ENCODE measurements around the gene ERP27.

The ERP27 gene

GRCh38 chr12:14956024-14956891 lies 17.9 kb upstream of the ERP27 start:
- peaks cover 14 to 25% of the 10 kb centered on the region in 2 donors for H3K36me3 Mint-ChIP-seq
- DNase-seq, result peak; percentile 44
- H3K4me3 Mint-ChIP-seq, result peak overlapping the region; percentile 22 to 45
- H3K27ac Mint-ChIP-seq, result peak overlapping the region; percentile 74
- no peaks in the 10 kb centered on the region for H3K9me3 Mint-ChIP-seq
- peak; percentile 49 to 53 for ATAC-seq (replicated peaks)
- H3K27me3 Mint-ChIP-seq, result no peaks in the 10 kb centered on the region
- peaks cover 50 to 78% of the 10 kb centered on the region in 2 donors for H3K4me1 Mint-ChIP-seq

- Mint-ChIP-seq H3K4me1 (peaks cover 58 to 88% of the 10 kb centered on the region in 2 donors), H3K4me3 (peak overlapping the region; percentile 39 to 46), H3K9me3 (no peaks in the 10 kb centered on the region), H3K36me3 (peaks cover 27 to 43% of the 10 kb centered on the region in 2 donors), H3K27ac (peak overlapping the region; percentile 88), H3K27me3 (no peaks in the 10 kb centered on the region)
- ATAC-seq (replicated peaks), result no peak
- DNase-seq, result no peak
Observed at GRCh38 chr12:14954269-14954668, 15.9 kb upstream of the ERP27 start.

GRCh38 chr12:14953752-14954151 lies 15.4 kb upstream of the ERP27 start:
- Mint-ChIP-seq H3K36me3 (peaks cover 27 to 46% of the 10 kb centered on the region in 2 donors), H3K9me3 (no peaks in the 10 kb centered on the region), H3K4me1 (peaks cover 57 to 88% of the 10 kb centered on the region in 2 donors), H3K27ac (peak overlapping the region; percentile 88), H3K4me3 (peak overlapping the region; percentile 31 to 46), H3K27me3 (no peaks in the 10 kb centered on the region)
- DNase-seq (no peak), ATAC-seq (replicated peaks) (no peak)

DNA sequence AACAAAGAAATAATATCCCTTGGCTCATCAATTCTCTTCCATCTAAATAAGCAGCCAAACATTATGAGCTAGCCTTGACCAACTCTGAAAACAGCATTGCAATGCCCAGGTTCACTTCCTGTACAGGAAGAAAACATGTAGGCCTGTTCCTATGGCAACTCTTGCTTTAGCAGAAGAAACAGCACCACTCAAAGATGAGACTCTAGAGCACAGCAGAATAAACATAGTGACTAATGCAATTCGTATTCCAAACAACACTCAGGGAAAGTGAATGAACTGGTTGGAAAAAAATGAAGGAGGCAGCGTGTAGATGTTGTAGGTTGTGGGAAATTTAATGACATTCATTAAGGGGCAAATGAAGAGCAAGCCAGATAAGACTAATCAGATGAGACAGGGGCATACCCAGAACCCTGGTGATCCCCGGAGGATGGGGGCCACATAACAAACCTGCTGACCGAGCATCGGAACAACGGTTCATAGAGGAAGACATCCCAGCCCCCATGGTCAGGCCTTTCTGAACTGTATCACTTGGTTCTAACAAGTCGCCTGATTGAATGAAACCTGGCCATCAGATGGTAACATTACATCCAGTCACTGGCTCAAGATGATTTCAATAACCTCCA lies 14.1 kb upstream of the ERP27 start:
- Mint-ChIP-seq H3K27me3 (no peaks in the 10 kb centered on the region), H3K36me3 (peaks cover 27 to 46% of the 10 kb centered on the region in 2 donors), H3K4me1 (peaks cover 54 to 86% of the 10 kb centered on the region in 2 donors), H3K4me3 (peak overlapping the region; percentile 66 to 72), H3K9me3 (no peaks in the 10 kb centered on the region), H3K27ac (peak overlapping the region; percentile 95)
- ATAC-seq (replicated peaks), result peak; percentile 62
- no peak for DNase-seq

- no peak for DNase-seq
- no peaks in the 10 kb centered on the region for H3K9me3 Mint-ChIP-seq
- H3K4me3 Mint-ChIP-seq, result peak overlapping the region in 1 of 2 donors; percentile 66
- peaks cover 32 to 52% of the 10 kb centered on the region in 2 donors for H3K36me3 Mint-ChIP-seq
- no peaks in the 10 kb centered on the region for H3K27me3 Mint-ChIP-seq
- H3K4me1 Mint-ChIP-seq, result peaks cover 55 to 86% of the 10 kb centered on the region in 2 donors
- ATAC-seq (replicated peaks), result no peak
- peak overlapping the region; percentile 95 for H3K27ac Mint-ChIP-seq
Observed at GRCh38 chr12:14951851-14952250, 13.5 kb upstream of the ERP27 start.

DNA sequence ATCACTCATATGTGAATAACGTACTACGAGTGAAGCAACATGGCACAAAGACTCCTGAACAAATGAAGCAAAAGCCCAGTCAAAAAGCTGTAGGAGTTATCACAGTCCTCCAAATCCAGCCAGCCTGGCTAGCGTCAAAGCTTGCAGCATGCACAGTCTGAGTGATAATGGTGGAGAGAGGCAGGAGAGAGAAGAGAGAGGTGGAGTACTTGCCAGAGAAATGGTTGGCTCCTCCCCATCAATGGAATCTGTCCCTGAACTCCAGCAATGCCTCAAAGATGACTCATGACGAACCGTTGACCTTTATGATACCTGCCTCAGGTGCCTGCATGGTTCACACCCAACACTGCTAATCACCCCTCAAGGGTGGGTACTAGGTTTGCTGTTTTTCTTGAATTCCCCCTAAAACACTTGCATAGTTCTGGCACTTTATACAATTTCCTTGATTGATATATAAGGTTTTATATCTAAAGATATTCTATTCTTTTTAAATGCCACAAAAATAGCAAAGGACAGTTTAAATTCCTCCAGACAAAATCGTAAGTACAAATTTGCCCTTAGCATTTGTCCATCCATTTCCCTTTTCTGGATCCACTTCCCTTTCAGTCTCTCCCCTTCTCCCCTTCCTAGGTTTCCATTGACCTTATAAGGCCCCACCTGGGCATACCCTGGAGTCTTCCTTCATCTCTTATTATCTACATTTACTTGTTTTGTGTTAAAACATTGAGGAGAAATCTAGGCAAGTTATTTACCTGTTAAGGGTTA lies 12.8 kb upstream of the ERP27 start:
- no peaks in the 10 kb centered on the region for H3K9me3 Mint-ChIP-seq
- no peaks in the 10 kb centered on the region for H3K27me3 Mint-ChIP-seq
- DNase-seq, result no peak
- H3K27ac Mint-ChIP-seq, result peak overlapping the region; percentile 95
- H3K4me1 Mint-ChIP-seq, result peaks cover 55 to 86% of the 10 kb centered on the region in 2 donors
- no peak for ATAC-seq (replicated peaks)
- H3K36me3 Mint-ChIP-seq, result peaks cover 39 to 59% of the 10 kb centered on the region in 2 donors
- H3K4me3 Mint-ChIP-seq, result peak overlapping the region in 1 of 2 donors; percentile 60

DNA sequence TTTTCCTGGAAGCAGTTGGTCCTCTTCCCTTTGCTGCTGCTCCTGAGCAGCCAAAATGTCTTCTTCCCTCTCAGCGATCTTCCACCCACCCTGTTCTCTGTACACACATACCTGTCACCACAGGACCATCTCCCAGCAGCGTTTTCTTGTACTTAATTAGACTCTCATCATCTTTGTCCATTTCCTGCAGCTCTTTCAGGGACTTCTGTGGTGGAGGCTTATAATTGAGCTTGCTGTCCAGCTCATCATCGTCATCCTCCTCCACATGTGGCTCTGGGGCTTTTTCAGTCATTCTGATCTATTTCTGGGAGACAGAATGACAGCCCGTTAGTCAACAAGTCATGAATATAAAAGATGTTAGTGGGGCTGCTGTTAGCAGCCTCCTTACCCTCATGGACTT lies 12.1 kb upstream of the ERP27 start:
- no peaks in the 10 kb centered on the region for H3K9me3 Mint-ChIP-seq
- H3K4me1 Mint-ChIP-seq, result peaks cover 58 to 86% of the 10 kb centered on the region in 2 donors
- H3K27me3 Mint-ChIP-seq, result no peaks in the 10 kb centered on the region
- no peak for DNase-seq
- peak in 1 of 2 donors; percentile 9 for ATAC-seq (replicated peaks)
- H3K27ac Mint-ChIP-seq, result peak overlapping the region; percentile 99
- H3K4me3 Mint-ChIP-seq, result peak overlapping the region; percentile 12 to 66
- peaks cover 42 to 66% of the 10 kb centered on the region in 2 donors for H3K36me3 Mint-ChIP-seq

GRCh38 chr12:14949631-14950030 lies 11.3 kb upstream of the ERP27 start:
- Mint-ChIP-seq H3K4me1 (peaks cover 57 to 93% of the 10 kb centered on the region in 2 donors), H3K9me3 (no peaks in the 10 kb centered on the region), H3K27ac (peak overlapping the region; percentile 99), H3K4me3 (peak overlapping the region; percentile 12 to 66), H3K36me3 (peaks cover 50 to 74% of the 10 kb centered on the region in 2 donors), H3K27me3 (no peaks in the 10 kb centered on the region)
- no peak for DNase-seq
- ATAC-seq (replicated peaks), result no peak

GRCh38 chr12:14948672-14949071 lies 10.3 kb upstream of the ERP27 start:
- DNase-seq (peak; percentile 78), ATAC-seq (replicated peaks) (peak; percentile 96 to 98)
- Mint-ChIP-seq H3K36me3 (peaks cover 51 to 71% of the 10 kb centered on the region in 2 donors), H3K4me1 (peaks cover 50 to 85% of the 10 kb centered on the region in 2 donors), H3K27ac (peak overlapping the region; percentile 99), H3K9me3 (no peaks in the 10 kb centered on the region), H3K27me3 (no peaks in the 10 kb centered on the region), H3K4me3 (peak overlapping the region; percentile 80)

GRCh38 chr12:14946861-14947260 lies 8.5 kb upstream of the ERP27 start:
- Mint-ChIP-seq H3K9me3 (no peaks in the 10 kb centered on the region), H3K36me3 (peaks cover 62 to 80% of the 10 kb centered on the region in 2 donors), H3K4me3 (no peak overlapping the region), H3K27ac (peak overlapping the region; percentile 92), H3K27me3 (no peaks in the 10 kb centered on the region), H3K4me1 (peaks cover 42 to 67% of the 10 kb centered on the region in 2 donors)
- DNase-seq (no peak), ATAC-seq (replicated peaks) (no peak)

DNA sequence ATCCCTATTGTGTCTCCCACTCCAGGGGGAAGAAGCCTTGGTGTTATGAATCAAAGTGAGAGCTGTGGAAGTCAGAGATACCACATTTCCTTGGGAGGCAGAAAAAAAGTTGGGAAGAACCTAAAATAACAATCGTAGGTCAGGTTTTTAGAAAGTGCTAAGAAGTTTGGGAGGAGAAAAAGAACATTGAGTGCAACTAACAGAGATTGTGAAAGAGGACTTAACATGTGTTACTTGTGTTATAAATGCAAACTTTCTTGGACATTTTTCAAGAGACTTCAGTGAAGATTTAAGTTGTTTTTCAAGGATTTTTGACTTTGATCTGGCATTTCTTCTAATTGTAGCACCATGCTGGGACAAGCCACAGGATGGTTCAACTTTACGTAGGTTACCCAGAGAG lies 7.8 kb upstream of the ERP27 start:
- H3K9me3 Mint-ChIP-seq, result no peaks in the 10 kb centered on the region
- H3K36me3 Mint-ChIP-seq, result peaks cover 59 to 79% of the 10 kb centered on the region in 2 donors
- DNase-seq (no peak), ATAC-seq (replicated peaks) (no peak)
- peak overlapping the region; percentile 15 for H3K27ac Mint-ChIP-seq
- no peak overlapping the region for H3K4me3 Mint-ChIP-seq
- no peaks in the 10 kb centered on the region for H3K27me3 Mint-ChIP-seq
- H3K4me1 Mint-ChIP-seq, result peaks cover 37 to 60% of the 10 kb centered on the region in 2 donors

GRCh38 chr12:14942196-14942931 lies 4.0 kb upstream of the ERP27 start:
- H3K4me3 Mint-ChIP-seq, result no peak overlapping the region
- DNase-seq (no peak), ATAC-seq (replicated peaks) (no peak)
- peaks cover 57 to 72% of the 10 kb centered on the region in 2 donors for H3K36me3 Mint-ChIP-seq
- peak overlapping the region; percentile 11 for H3K27ac Mint-ChIP-seq
- no peaks in the 10 kb centered on the region for H3K27me3 Mint-ChIP-seq
- H3K4me1 Mint-ChIP-seq, result peaks cover 27 to 58% of the 10 kb centered on the region in 2 donors
- H3K9me3 Mint-ChIP-seq, result peaks cover 0 to 4% of the 10 kb centered on the region in 2 donors

DNA sequence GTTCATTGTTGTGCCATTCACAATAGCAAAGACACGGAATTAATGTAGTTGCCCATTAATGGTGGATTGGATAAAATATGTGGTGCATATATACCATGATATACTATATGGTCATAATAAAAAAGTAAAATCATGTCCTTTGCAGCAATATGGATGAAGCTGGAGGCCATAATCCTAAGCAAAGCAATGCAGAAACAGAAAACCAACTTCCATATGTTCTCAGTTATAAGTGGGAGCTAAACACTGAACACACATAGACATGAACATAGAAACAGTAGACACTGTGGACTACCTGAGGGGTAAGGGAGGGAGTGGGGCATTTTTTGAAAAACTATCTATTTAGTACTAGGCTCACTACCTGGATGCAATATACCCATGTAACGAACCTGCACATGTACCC lies 3.0 kb upstream of the ERP27 start:
- H3K4me3 Mint-ChIP-seq, result no peak overlapping the region
- DNase-seq, result no peak
- H3K9me3 Mint-ChIP-seq, result peaks cover 0 to 4% of the 10 kb centered on the region in 2 donors
- H3K27ac Mint-ChIP-seq, result no peak overlapping the region
- H3K27me3 Mint-ChIP-seq, result no peaks in the 10 kb centered on the region
- H3K36me3 Mint-ChIP-seq, result peaks cover 54 to 72% of the 10 kb centered on the region in 2 donors
- peaks cover 23 to 56% of the 10 kb centered on the region in 2 donors for H3K4me1 Mint-ChIP-seq
- ATAC-seq (replicated peaks), result no peak
